ENCODE results near the gene RNU5B-1.
A peak's percentile ranks its signal among the peaks of the same experiment; 100 is the strongest.

The RNU5B-1 gene

GRCh38 chr15:65326818-65327217, 22.3 kb downstream of the RNU5B-1 start:
- TF ChIP-seq Cebpa-rat (IDR thresholded peaks at IDR 0.05), result no peak
- H3K4me2 ChIP-seq, result peak overlapping the region; percentile 72

GRCh38 chr15:65327651-65328393, 23.3 kb downstream of the RNU5B-1 start:
- TF ChIP-seq Cebpa-rat (IDR thresholded peaks at IDR 0.05), result no peak
- H3K4me2 ChIP-seq, result peak overlapping the region; percentile 72
- H3K9me3 ChIP-seq, result no peaks in the 10 kb centered on the region
- H3K36me3 ChIP-seq, result no peaks in the 10 kb centered on the region
- no peak overlapping the region for H3K9ac ChIP-seq
- peaks cover 45% of the 10 kb centered on the region for H3K4me1 ChIP-seq
- H3K4me3 ChIP-seq, result no peak overlapping the region
- H4K20me1 ChIP-seq, result no peaks in the 10 kb centered on the region; the same call in 1 of the 2 replicates
- no peak overlapping the region for H3K27ac ChIP-seq
- H3K27me3 ChIP-seq, result no peaks in the 10 kb centered on the region

More at GRCh38 chr15:65326818-65327217, 22.3 kb downstream of the RNU5B-1 start:
- no peaks in the 10 kb centered on the region; the same call in 1 of the 2 replicates for H4K20me1 ChIP-seq
- H3K27ac ChIP-seq, result no peak overlapping the region
- H3K27me3 ChIP-seq, result no peaks in the 10 kb centered on the region
- H3K4me3 ChIP-seq, result no peak overlapping the region
- H3K9me3 ChIP-seq, result no peaks in the 10 kb centered on the region
- no peaks in the 10 kb centered on the region for H3K36me3 ChIP-seq
- H3K9ac ChIP-seq, result no peak overlapping the region
- peaks cover 39% of the 10 kb centered on the region for H3K4me1 ChIP-seq

- Histone ChIP-seq H4K20me1 (no peaks in the 10 kb centered on the region; the same call in 1 of the 2 replicates), H3K27me3 (no peaks in the 10 kb centered on the region), H3K4me1 (peaks cover 53% of the 10 kb centered on the region), H3K9ac (no peak overlapping the region), H3K4me2 (peak overlapping the region; percentile 72; the same call in 1 of the 2 replicates), H3K9me3 (no peaks in the 10 kb centered on the region), H3K27ac (no peak overlapping the region), H3K36me3 (no peaks in the 10 kb centered on the region), H3K4me3 (no peak overlapping the region)
- TF ChIP-seq Cebpa-rat (IDR thresholded peaks at IDR 0.05), result no peak
Observed at GRCh38 chr15:65328506-65329287, 24.2 kb downstream of the RNU5B-1 start.

- no peak overlapping the region for H3K27ac ChIP-seq
- no peaks in the 10 kb centered on the region for H3K9me3 ChIP-seq
- H3K4me3 ChIP-seq, result no peak overlapping the region
- H3K36me3 ChIP-seq, result no peaks in the 10 kb centered on the region
- H3K27me3 ChIP-seq, result no peaks in the 10 kb centered on the region
- no peaks in the 10 kb centered on the region; the same call in 1 of the 2 replicates for H4K20me1 ChIP-seq
- no peak overlapping the region for H3K9ac ChIP-seq
- TF ChIP-seq Cebpa-rat (IDR thresholded peaks at IDR 0.05), result no peak
- no peak overlapping the region for H3K4me2 ChIP-seq
- H3K4me1 ChIP-seq, result peaks cover 61% of the 10 kb centered on the region
Observed at GRCh38 chr15:65329288-65329983, 25.0 kb downstream of the RNU5B-1 start.

GRCh38 chr15:65329984-65330735, 25.7 kb downstream of the RNU5B-1 start:
- Histone ChIP-seq H3K27me3 (no peaks in the 10 kb centered on the region), H4K20me1 (no peaks in the 10 kb centered on the region; the same call in 1 of the 2 replicates), H3K4me1 (peaks cover 68% of the 10 kb centered on the region), H3K4me2 (peak overlapping the region; percentile 24; the same call in 1 of the 2 replicates), H3K4me3 (no peak overlapping the region), H3K27ac (no peak overlapping the region), H3K36me3 (no peaks in the 10 kb centered on the region), H3K9ac (no peak overlapping the region), H3K9me3 (no peaks in the 10 kb centered on the region)
- no peak for TF ChIP-seq Cebpa-rat (IDR thresholded peaks at IDR 0.05)

GRCh38 chr15:65330934-65331645, 26.6 kb downstream of the RNU5B-1 start:
- H3K4me2 ChIP-seq, result peak overlapping the region; percentile 24; the same call in 1 of the 2 replicates
- H3K36me3 ChIP-seq, result no peaks in the 10 kb centered on the region

GRCh38 chr15:65331811-65332210, 27.3 kb downstream of the RNU5B-1 start:
- H3K9ac ChIP-seq, result no peak overlapping the region
- no peaks in the 10 kb centered on the region for H3K27me3 ChIP-seq
- no peaks in the 10 kb centered on the region for H3K36me3 ChIP-seq
- H3K4me3 ChIP-seq, result no peak overlapping the region
- no peak overlapping the region for H3K27ac ChIP-seq
- peaks cover 66% of the 10 kb centered on the region for H3K4me1 ChIP-seq
- no peaks in the 10 kb centered on the region; the same call in 1 of the 2 replicates for H4K20me1 ChIP-seq
- no peak for TF ChIP-seq Cebpa-rat (IDR thresholded peaks at IDR 0.05)
- H3K9me3 ChIP-seq, result no peaks in the 10 kb centered on the region
- no peak overlapping the region for H3K4me2 ChIP-seq

More at GRCh38 chr15:65330934-65331645, 26.6 kb downstream of the RNU5B-1 start:
- no peaks in the 10 kb centered on the region for H3K9me3 ChIP-seq
- H3K4me1 ChIP-seq, result peaks cover 66% of the 10 kb centered on the region
- H4K20me1 ChIP-seq, result no peaks in the 10 kb centered on the region; the same call in 1 of the 2 replicates
- TF ChIP-seq Cebpa-rat (IDR thresholded peaks at IDR 0.05), result no peak
- no peak overlapping the region for H3K4me3 ChIP-seq
- no peaks in the 10 kb centered on the region for H3K27me3 ChIP-seq
- no peak overlapping the region for H3K27ac ChIP-seq
- H3K9ac ChIP-seq, result no peak overlapping the region

- Histone ChIP-seq H3K27me3 (no peaks in the 10 kb centered on the region), H3K4me2 (peak overlapping the region; percentile 66; the same call in 1 of the 2 replicates), H3K4me1 (peaks cover 66% of the 10 kb centered on the region), H3K9ac (no peak overlapping the region), H3K9me3 (no peaks in the 10 kb centered on the region), H3K4me3 (no peak overlapping the region), H3K27ac (no peak overlapping the region), H4K20me1 (no peaks in the 10 kb centered on the region; the same call in 1 of the 2 replicates), H3K36me3 (no peaks in the 10 kb centered on the region)
- TF ChIP-seq Cebpa-rat (IDR thresholded peaks at IDR 0.05), result no peak
Observed at GRCh38 chr15:65332391-65333147, 28.1 kb downstream of the RNU5B-1 start.
